Smooth muscle cell (in vitro differentiated cells): Measurements from ENCODE around the gene APOA5. TPM values are rescaled to one million over a fixed set of nuclear protein-coding genes. Genes with fewer than 3 reads are reported as not detected.

Experiments used
- DNase-seq: peaks from one replicate; lab custom pipeline; 2025; ENCODE audit not compliant: unreplicated experiment; lab: John Stamatoyannopoulos, UW
- H2AFZ ChIP-seq: fragments of 200-600 bp; sonication (generic); 2 replicates; pipeline ENCODE4 v1.6.0; 2016; ENCODE audit warnings: antibody characterized with exemption, low read depth, mild to moderate bottlenecking
- H3F3A ChIP-seq: fragments of 200-600 bp; sonication (generic); 2 replicates; pipeline ENCODE4 v1.6.0; 2017; ENCODE audit warnings: antibody characterized with exemption, low read depth
- H3K27ac ChIP-seq: fragments of 200-600 bp; sonication (generic); 2 replicates; pipeline ENCODE4 v1.5.1; 2016; ENCODE audit warnings: low read depth, mild to moderate bottlenecking
- H3K27me3 ChIP-seq: fragments of 200-600 bp; sonication (generic); 2 replicates; pipeline ENCODE4 v1.6.1; 2016; ENCODE audit warnings: low read depth, mild to moderate bottlenecking
- H3K36me3 ChIP-seq: fragments of 200-600 bp; sonication (generic); 2 replicates; pipeline ENCODE4 v1.5.1; 2016; ENCODE audit warnings: low read depth
- H3K4me1 ChIP-seq: fragments of 200-600 bp; sonication (generic); 2 replicates; pipeline ENCODE4 v1.5.1; 2016; ENCODE audit warnings: low read depth
- H3K4me2 ChIP-seq: fragments of 200-600 bp; sonication (generic); 2 replicates; pipeline ENCODE4 v1.6.0; 2016; ENCODE audit warnings: mild to moderate bottlenecking
- H3K4me3 ChIP-seq: fragments of 200-600 bp; sonication (generic); 2 replicates; pipeline ENCODE4 v1.5.1; 2016; ENCODE audit warnings: mild to moderate bottlenecking
- H3K79me2 ChIP-seq: fragments of 200-600 bp; sonication (generic); 2 replicates; pipeline ENCODE4 v1.6.0; 2016; ENCODE audit warnings: low read depth, mild to moderate bottlenecking
- H3K9ac ChIP-seq: fragments of 200-600 bp; sonication (generic); 2 replicates; pipeline ENCODE4 v1.6.0; 2016; ENCODE audit warnings: low read depth
- H3K9me3 ChIP-seq: fragments of 200-600 bp; sonication (generic); replicated peaks from 2 replicates; pipeline ENCODE4 v1.5.1; 2016; ENCODE audit warnings: low read depth
- H4K20me1 ChIP-seq: fragments of 200-600 bp; sonication (generic); 2 replicates; pipeline ENCODE4 v1.6.0; 2016; ENCODE audit warnings: low read depth
- CTCF ChIP-seq: fragments of 200-600 bp; sonication (generic); IDR thresholded peaks from 2 replicates; pipeline ENCODE4 v1.5.1; 2017; ENCODE audit warnings: borderline replicate concordance, mild to moderate bottlenecking, antibody characterized with exemption; ENCODE audit not compliant: insufficient read depth, poor library complexity, severe bottlenecking
- WGBS: methylation state at CpG from one replicate; pipeline ENCODE4 v1.1.7; 2016; ENCODE audit warnings: low lambda C conversion rate; 5-methylcytosine and 5-hydroxymethylcytosine counted together
- polyA plus RNA-seq: library from polyadenylated mRNA; unstranded; fragments of >200 nt; fragmentation: Nextera tagmentation; extraction: Ambion mirVana; gene quantifications from 2 replicates; pipeline ENCODE4 v1.2.1, GENCODE V29; 2016
- total RNA-seq: library from RNA; depleted of rRNA; stranded (reverse); fragments of >200 nt; gene quantifications from 2 replicates; pipeline ENCODE4 v1.2.3, GENCODE V29; 2014

Gene APOA5
- total and polyA plus RNA-seq, 2 experiments from 2014 or later, result not detected

DNA sequence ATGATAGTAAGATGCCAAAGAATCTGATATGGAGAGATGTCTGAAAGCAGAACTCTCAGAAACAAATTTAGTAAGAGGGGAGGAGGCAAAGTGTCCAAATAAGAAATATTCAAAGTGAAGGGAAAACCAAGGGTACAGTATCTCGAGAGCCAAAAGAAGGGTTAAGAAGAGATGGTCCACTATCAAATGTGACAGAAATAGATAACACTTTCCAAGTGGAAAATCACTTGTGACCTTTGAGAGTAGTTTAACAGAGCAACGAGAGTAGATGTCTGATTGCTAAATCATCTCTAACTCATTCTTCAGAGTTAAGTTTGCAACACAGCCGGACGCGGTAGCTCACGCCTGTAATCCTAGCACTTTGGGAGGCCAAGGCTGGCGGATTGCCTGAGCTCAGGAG is 14.6 kb downstream of the APOA5 start:
- no peak overlapping the region for H3K9ac ChIP-seq

DNA sequence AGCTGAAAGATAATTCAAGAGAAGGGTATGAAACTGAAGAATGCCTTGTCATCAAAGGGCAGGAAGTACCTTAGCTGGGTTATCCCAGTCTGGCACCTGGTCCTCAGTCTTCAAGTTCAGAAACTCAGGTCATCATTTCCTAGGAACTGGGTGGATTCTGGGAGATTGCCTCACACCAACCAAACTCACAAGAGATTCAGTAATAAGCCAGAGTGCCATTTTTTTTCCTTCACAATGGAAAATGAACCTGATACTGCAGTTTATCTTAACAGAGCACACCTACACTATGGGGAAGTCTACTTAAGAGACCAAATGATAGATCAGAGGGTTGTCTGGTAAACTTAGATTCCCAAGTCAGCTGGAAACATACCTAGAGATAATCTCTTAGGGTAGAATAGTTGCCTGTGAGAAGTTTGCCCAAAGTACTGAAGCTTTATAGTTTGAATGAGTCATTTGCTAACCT is 15.1 kb downstream of the APOA5 start:
- Histone ChIP-seq H2AFZ (no peak overlapping the region), H3K27ac (no peak overlapping the region), H3K36me3 (peaks cover 16% of the 10 kb centered on the region)

More for the DNA sequence above, 14.6 kb downstream of the APOA5 start:
- Histone ChIP-seq H3K79me2 (peaks cover 4% of the 10 kb centered on the region), H3K4me2 (no peak overlapping the region), H3K27me3 (no peaks in the 10 kb centered on the region), H3K36me3 (peaks cover 16% of the 10 kb centered on the region), H4K20me1 (no peaks in the 10 kb centered on the region), H2AFZ (no peak overlapping the region), H3K27ac (no peak overlapping the region), H3K4me1 (peaks cover 9% of the 10 kb centered on the region), H3F3A (peaks cover 3% of the 10 kb centered on the region), H3K9me3 (no peaks in the 10 kb centered on the region), H3K4me3 (no peak overlapping the region)
- no peak for TF ChIP-seq CTCF
- WGBS, result 96% methylated on average over 7 of the region's 7 CpGs
- no peak for DNase-seq

DNA sequence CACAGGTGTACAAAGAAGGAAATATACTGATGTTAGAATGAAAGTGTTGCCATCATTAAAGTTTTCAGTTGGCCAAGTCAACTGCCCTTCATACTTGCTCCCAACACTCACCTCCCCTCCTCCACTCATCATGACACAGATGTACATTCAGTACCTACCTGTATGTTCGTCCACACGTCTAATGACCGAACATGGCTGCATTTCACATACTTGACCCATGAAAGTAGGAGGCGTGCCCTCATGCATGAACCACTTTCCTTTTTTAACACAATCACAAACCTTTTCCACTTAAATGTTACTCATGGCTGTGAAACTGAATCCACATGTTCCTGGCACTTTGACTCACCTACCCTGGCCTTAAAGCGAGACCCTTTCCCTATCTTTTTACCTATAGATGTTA is 15.7 kb downstream of the APOA5 start:
- H3K4me1 ChIP-seq, result peaks cover 18% of the 10 kb centered on the region
- no peaks in the 10 kb centered on the region for H3K9me3 ChIP-seq
- no peak for TF ChIP-seq CTCF
- no peak overlapping the region for H2AFZ ChIP-seq
- no peak overlapping the region for H3K27ac ChIP-seq
- no peak for DNase-seq
- no peak overlapping the region for H3K9ac ChIP-seq
- H3K36me3 ChIP-seq, result peaks cover 16% of the 10 kb centered on the region
- no peak overlapping the region for H3K4me2 ChIP-seq
- H3K27me3 ChIP-seq, result no peaks in the 10 kb centered on the region
- H3K4me3 ChIP-seq, result no peak overlapping the region
- peaks cover 3% of the 10 kb centered on the region for H3F3A ChIP-seq
- H3K79me2 ChIP-seq, result peaks cover 14% of the 10 kb centered on the region
- WGBS, result 89% methylated on average over 5 of the region's 5 CpGs
- no peaks in the 10 kb centered on the region for H4K20me1 ChIP-seq

More for the DNA sequence above, 15.1 kb downstream of the APOA5 start:
- H3F3A ChIP-seq, result peaks cover 3% of the 10 kb centered on the region
- H3K4me2 ChIP-seq, result no peak overlapping the region
- no peak for DNase-seq
- no peak overlapping the region for H3K9ac ChIP-seq
- H4K20me1 ChIP-seq, result no peaks in the 10 kb centered on the region
- H3K79me2 ChIP-seq, result peaks cover 9% of the 10 kb centered on the region
- no peak overlapping the region for H3K4me3 ChIP-seq
- H3K9me3 ChIP-seq, result no peaks in the 10 kb centered on the region
- H3K4me1 ChIP-seq, result peaks cover 14% of the 10 kb centered on the region
- H3K27me3 ChIP-seq, result no peaks in the 10 kb centered on the region
- TF ChIP-seq CTCF, result no peak

DNA sequence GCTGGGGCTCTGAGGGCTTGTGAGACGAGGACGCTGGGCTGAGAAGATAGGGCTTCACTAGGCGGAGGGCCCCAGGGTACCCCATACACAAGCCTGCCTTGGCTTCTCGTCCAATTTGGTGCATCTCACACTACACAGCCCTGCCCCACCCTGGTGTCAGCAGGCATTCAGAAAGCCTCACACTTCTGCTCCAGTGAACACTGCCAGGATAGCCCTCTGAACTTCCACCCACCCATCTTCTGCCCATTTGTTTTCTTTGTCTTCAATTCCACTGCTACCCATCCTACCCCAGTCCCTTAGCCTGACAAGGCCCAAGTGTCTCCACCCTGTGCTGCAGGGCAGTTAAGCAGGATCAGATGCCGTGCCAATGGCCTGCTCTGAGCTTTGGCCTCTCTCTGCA is 17.0 kb downstream of the APOA5 start:
- Histone ChIP-seq H3K79me2 (peaks cover 17% of the 10 kb centered on the region), H4K20me1 (no peaks in the 10 kb centered on the region), H3K27me3 (no peaks in the 10 kb centered on the region), H3K9me3 (no peaks in the 10 kb centered on the region), H3K4me1 (peaks cover 18% of the 10 kb centered on the region), H2AFZ (no peak overlapping the region), H3F3A (peaks cover 3% of the 10 kb centered on the region), H3K27ac (no peak overlapping the region), H3K36me3 (peaks cover 16% of the 10 kb centered on the region), H3K4me2 (no peak overlapping the region), H3K9ac (no peak overlapping the region), H3K4me3 (no peak overlapping the region)
- DNase-seq, result no peak
- TF ChIP-seq CTCF, result no peak
- 91% methylated on average over 5 of the region's 5 CpGs for WGBS
